Effector memory CD8-positive, alpha-beta T cell (primary cell): ENCODE results near the gene SHISA7.

Source experiments
- ATAC-seq: fragments of 150-1000 bp; cut with Tn5 transposase; replicated peaks from 2 replicates; pipeline ENCODE4 v1.10.0; 2021; ENCODE audit warnings: mild to moderate bottlenecking, moderate library complexity
- DNase-seq, 3 experiments: peaks; one replicate each; pipeline ENCODE4 v3.0.0; 2021
- H3K27ac Mint-ChIP-seq, 2 donors: one replicate each; pipeline ENCODE4 v1.8.0; 2022; ENCODE audit warnings: mild to moderate bottlenecking in 2 of 2, mixed read lengths in 2 of 2, moderate library complexity in 2 of 2
- H3K27me3 Mint-ChIP-seq, 2 donors: one replicate each; pipeline ENCODE4 v1.8.0; 2022; ENCODE audit warnings: mixed read lengths in 2 of 2
- H3K36me3 Mint-ChIP-seq: one replicate; pipeline ENCODE4 v1.8.0; 2022; ENCODE audit warnings: mild to moderate bottlenecking, moderate library complexity, mixed read lengths; ENCODE audit not compliant: insufficient read depth
- H3K4me1 Mint-ChIP-seq, 2 donors: one replicate each; pipeline ENCODE4 v1.8.0; 2022; ENCODE audit warnings: low read depth in 2 of 2, mixed read lengths in 2 of 2
- H3K4me3 Mint-ChIP-seq, 2 donors: one replicate each; pipeline ENCODE4 v1.8.0; 2022; ENCODE audit warnings: mild to moderate bottlenecking in 2 of 2, mixed read lengths in 2 of 2, moderate library complexity in 2 of 2
- H3K9me3 Mint-ChIP-seq, 2 donors: one replicate each; pipeline ENCODE4 v1.8.0; 2022; ENCODE audit warnings: mixed read lengths in 2 of 2

Gene SHISA7

DNA sequence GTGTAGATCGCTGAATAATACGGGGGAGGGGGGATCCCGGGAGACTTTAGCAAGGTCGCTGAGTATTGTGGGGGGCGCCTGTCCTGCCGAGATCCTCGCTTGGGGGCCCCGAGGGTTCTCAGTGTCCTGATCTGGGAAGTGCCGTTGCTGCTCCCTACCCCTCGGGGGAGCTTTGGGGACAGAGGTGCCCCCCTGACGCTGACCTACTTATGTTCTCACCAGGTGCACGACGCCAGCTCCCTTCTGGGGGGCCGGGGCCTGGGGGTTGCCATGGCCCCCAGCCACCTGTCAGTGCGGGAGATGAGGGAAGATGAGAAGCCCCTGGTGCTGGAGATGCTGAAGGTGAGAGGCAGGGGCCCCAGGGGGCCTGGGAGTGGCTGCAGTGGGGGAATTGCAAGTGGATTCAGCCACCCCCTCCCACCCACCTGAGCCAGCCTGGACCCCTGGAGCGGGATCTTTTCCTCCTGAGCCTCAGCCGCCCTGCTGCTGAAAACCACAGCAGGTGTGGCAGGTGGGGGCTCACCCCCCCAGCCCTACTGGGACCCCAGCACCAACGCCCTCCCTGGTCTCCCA is 42.4 kb upstream of the SHISA7 start:
- ATAC-seq, result peak; percentile 49

DNA sequence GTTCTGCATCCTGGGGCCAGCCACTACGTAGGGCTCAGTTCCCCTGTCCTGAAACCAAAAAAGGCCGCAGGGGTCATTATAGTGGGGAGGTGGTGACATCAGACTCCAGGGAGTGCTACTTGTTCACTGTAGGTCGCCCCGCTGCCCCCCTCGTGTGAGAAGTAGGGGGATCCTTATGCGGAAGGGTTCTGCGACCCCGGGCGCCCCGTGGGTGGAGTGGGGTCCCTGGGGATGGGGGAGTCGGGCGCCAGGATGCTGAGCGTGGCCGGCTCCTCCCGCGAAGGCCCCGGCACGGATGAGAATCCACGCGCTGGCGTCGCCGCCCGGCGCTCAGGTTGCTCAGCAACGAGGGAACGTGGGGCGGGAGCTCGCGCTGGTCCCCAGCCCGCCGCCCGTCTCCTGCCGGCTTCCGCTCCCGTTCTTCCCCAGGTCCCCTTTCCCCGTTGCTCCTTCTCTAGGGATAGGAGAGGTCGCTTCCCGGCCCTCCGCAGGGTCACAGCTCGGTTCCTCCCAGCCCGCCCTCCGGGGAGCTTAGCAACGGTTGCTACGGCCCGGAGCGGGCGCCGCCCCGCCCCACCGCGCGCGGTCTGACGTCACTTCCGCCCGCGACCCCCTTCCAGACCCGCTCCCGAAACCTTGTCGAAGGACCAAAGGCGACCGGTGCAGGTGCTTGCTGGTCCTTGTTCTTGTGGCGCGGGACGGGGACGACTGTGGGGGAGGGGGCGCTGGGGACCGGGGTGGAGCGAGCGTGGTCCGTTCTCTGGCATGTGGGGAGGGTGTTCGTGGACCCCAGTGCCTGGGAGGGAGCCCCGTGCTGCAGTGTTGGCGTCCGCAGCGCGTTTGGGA is 41.7 kb upstream of the SHISA7 start, which contains the start of gene NAT14:
TSS of gene NAT14 (plus strand) at position 596 of the 846 bp plus-strand sequence. CDS start 521 bp downstream, outside the sequence.
- Mint-ChIP-seq H3K4me1 (peaks cover 7 to 12% of the 10 kb centered on the region in 2 donors), H3K4me3 (peak within 1 kb of the TSS; percentile 57 to 76), H3K36me3 (peaks cover 44% of the 10 kb centered on the region), H3K9me3 (no peaks in the 10 kb centered on the region), H3K27ac (peak within 1 kb of the TSS; percentile 81), H3K27me3 (no peaks in the 10 kb centered on the region)
- DNase-seq, result peak; percentile 60 to 67 (median 62)
- ATAC-seq, result peak; percentile 78

More for the DNA sequence above, 42.4 kb upstream of the SHISA7 start:
- DNase-seq, result no peak
- no peaks in the 10 kb centered on the region for H3K9me3 Mint-ChIP-seq
- peak overlapping the region; percentile 81 for H3K27ac Mint-ChIP-seq
- H3K4me3 Mint-ChIP-seq, result peak overlapping the region; percentile 57 to 76
- H3K36me3 Mint-ChIP-seq, result peaks cover 39% of the 10 kb centered on the region
- peaks cover 5 to 10% of the 10 kb centered on the region in 2 donors for H3K4me1 Mint-ChIP-seq
- H3K27me3 Mint-ChIP-seq, result no peaks in the 10 kb centered on the region

DNA sequence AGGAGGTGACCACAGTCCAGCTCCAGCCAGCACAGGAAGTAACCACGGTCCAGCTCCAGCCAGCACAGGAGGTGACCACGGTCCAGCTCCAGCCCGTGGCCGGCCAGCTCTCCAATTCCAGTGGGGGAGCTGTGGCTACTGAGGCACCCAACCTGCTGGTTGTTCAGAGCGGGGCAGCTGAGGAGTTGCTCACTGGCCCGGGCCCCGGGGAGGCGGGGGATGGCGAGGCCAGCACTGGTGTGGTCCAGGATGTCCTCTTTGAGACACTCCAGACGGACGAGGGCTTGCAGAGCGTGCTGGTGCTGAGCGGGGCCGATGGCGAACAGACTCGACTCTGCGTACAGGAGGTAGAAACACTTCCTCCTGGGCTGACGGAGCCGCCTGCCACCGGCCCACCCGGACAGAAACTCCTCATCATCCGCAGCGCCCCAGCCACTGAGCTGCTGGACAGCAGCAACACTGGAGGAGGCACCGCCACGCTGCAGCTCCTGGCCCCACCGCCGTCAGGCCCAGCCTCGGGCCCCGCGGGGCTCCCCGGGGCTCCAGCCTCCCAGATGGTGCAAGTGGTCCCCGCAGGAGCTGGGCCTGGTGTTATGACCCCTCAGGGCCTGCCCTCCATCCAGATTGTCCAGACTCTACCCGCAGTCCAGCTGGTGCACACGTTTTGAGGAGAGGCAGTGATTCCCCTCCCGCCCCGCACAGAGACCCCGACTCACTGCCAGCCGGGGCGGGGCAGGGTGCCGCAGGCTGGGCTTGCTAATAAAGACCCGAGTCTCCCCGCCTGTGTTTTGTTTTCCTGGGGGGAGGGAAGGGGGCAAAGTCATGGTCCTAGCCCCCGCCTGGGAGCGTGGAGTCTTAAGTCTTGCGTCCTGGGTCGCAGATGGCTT is 40.8 kb upstream of the SHISA7 start:
- DNase-seq (no peak), ATAC-seq (no peak)
- Mint-ChIP-seq H3K4me1 (peaks cover 14 to 19% of the 10 kb centered on the region in 2 donors), H3K36me3 (peaks cover 50% of the 10 kb centered on the region), H3K9me3 (no peaks in the 10 kb centered on the region), H3K27me3 (no peaks in the 10 kb centered on the region), H3K27ac (peak overlapping the region in 1 of 2 donors; percentile 81), H3K4me3 (peak overlapping the region; percentile 57 to 76)

DNA sequence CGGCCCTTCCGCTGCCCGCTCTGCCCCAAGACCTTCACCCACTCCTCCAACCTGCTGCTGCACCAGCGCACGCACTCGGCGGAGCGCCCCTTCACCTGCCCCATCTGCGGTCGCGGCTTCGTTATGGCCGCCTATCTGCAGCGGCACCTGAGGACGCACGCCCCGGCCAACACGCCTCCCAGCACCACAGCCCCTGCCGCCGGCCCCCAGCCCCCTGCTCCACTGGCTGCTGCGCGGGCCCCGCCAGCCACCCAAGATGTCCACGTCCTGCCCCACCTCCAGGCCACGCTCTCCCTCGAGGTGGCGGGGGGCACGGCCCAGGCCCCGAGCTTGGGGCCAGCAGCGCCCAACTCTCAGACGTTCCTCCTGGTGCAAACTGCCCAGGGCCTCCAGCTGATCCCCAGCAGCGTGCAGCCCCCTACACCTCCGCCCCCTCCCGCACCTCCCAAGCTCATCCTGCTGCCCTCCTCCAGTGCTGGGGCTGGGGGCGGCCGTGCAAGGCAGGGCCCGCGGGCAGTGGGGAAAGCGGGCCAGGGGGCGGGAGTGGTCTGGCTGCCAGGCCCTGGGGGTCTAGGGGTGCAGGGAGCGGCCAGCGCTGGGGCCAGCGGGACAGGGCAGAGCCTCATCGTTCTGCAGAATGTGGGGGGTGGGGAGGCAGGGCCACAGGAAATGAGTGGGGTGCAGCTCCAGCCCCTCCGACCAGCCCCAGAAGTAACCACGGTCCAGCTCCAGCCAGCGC is 40.0 kb upstream of the SHISA7 start:
- peaks cover 56% of the 10 kb centered on the region for H3K36me3 Mint-ChIP-seq
- DNase-seq, result no peak
- H3K27ac Mint-ChIP-seq, result no peak overlapping the region
- peak overlapping the region in 1 of 2 donors; percentile 17 for H3K4me3 Mint-ChIP-seq
- no peaks in the 10 kb centered on the region for H3K9me3 Mint-ChIP-seq
- H3K4me1 Mint-ChIP-seq, result peaks cover 23 to 27% of the 10 kb centered on the region in 2 donors
- no peak for ATAC-seq
- no peaks in the 10 kb centered on the region for H3K27me3 Mint-ChIP-seq

DNA sequence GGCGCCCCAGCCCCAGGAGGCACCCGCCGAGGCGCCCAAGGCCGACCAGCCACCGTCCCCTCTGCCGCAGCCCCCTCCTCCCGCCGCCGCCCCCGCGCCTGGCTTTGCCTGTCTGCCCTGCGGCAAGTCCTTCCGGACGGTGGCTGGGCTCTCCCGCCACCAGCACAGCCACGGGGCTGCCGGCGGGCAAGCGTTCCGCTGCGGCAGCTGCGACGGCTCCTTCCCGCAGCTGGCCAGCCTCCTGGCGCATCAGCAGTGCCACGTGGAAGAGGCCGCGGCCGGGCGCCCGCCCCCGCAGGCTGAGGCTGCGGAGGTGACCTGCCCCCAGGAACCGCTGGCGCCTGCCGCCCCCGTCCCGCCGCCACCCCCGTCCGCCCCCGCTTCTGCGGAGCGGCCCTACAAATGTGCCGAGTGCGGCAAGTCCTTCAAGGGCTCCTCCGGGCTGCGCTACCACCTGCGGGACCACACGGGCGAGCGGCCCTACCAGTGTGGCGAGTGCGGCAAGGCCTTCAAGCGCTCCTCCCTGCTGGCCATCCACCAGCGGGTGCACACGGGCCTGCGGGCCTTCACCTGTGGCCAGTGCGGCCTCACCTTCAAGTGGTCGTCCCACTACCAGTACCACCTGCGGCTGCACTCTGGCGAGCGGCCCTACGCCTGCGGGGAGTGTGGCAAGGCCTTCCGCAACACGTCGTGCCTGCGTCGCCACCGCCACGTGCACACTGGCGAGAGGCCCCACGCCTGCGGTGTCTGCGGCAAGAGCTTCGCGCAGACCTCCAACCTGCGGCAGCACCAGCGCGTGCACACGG is 39.3 kb upstream of the SHISA7 start:
- Mint-ChIP-seq H3K4me3 (no peak overlapping the region), H3K27ac (no peak overlapping the region), H3K9me3 (no peaks in the 10 kb centered on the region), H3K4me1 (peaks cover 28 to 33% of the 10 kb centered on the region in 2 donors), H3K36me3 (peaks cover 55% of the 10 kb centered on the region), H3K27me3 (no peaks in the 10 kb centered on the region)
- ATAC-seq (no peak), DNase-seq (no peak)

DNA sequence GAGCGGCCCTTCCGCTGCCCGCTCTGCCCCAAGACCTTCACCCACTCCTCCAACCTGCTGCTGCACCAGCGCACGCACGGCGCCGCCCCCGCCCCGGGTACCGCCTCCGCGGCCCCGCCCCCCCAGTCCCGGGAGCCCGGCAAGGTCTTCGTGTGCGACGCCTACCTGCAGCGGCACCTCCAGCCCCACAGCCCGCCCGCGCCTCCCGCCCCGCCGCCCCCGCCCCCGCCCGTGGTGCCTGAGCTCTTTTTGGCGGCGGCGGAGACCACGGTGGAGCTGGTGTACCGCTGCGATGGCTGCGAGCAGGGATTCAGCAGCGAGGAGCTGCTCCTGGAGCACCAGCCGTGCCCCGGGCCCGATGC is 38.7 kb upstream of the SHISA7 start:
- no peak overlapping the region for H3K27ac Mint-ChIP-seq
- DNase-seq (no peak), ATAC-seq (no peak)
- no peak overlapping the region for H3K4me3 Mint-ChIP-seq
- no peaks in the 10 kb centered on the region for H3K9me3 Mint-ChIP-seq
- H3K27me3 Mint-ChIP-seq, result no peaks in the 10 kb centered on the region
- peaks cover 55% of the 10 kb centered on the region for H3K36me3 Mint-ChIP-seq
- H3K4me1 Mint-ChIP-seq, result peaks cover 28 to 36% of the 10 kb centered on the region in 2 donors

DNA sequence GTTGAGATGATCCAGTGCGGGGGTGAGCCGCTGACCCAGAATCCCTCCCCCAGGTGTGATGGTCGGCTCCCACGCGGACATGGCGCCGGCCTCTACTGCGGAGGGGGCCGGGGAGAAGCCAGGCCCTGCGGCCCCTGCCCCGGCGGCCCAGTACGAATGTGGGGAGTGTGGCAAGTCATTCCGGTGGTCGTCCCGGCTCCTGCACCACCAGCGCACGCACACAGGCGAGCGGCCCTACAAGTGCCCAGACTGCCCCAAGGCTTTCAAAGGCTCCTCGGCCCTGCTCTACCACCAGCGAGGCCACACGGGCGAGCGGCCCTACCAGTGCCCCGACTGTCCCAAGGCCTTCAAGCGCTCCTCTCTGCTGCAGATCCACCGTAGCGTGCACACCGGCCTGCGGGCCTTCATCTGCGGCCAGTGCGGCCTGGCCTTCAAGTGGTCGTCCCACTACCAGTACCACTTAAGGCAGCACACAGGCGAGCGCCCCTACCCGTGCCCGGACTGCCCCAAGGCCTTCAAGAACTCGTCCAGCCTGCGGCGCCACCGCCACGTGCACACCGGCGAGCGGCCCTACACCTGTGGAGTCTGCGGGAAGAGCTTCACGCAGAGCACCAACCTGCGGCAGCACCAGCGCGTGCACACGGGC is 38.2 kb upstream of the SHISA7 start:
- no peaks in the 10 kb centered on the region for H3K27me3 Mint-ChIP-seq
- no peaks in the 10 kb centered on the region for H3K9me3 Mint-ChIP-seq
- H3K4me3 Mint-ChIP-seq, result no peak overlapping the region
- H3K27ac Mint-ChIP-seq, result no peak overlapping the region
- H3K36me3 Mint-ChIP-seq, result peaks cover 58% of the 10 kb centered on the region
- no peak for DNase-seq
- no peak for ATAC-seq
- peaks cover 28 to 35% of the 10 kb centered on the region in 2 donors for H3K4me1 Mint-ChIP-seq

DNA sequence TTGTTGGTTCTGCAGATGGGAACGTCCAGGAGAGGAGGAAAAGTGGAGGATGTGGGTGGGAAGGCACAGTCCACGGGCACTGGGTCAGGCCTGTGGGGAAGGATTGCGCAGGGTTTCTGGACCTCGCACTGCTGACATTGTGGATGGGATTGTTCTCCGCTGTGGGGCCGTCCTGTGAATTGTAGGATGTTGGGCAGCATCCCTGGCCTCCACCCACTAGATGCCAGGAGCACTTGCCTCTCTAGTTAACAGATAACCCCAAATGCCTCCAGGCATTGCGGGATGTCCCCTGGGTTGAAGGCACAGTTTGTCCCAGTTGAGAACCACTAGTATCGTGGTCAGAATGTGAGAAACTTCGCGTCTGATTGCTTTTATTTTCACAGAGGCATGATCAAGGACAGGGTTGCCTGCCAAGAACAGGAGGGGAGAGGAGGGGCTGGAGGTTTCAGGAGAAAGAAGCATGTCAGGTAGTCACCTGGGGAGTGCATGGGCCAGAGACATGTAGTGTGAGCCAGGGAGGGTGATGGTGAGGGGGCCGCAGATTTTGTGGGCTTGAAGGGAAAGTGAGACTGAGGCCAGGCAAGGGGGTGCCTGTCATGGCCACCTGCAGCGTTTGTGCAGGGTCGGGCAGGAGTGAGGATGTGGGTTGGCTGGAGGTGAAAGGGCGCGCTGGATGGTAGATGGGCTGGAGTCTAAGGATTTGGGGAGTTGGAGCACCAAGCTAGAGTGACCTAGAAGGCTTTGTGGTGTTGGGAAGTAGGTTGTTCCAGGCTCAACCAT is 36.5 kb upstream of the SHISA7 start:
- Mint-ChIP-seq H3K4me3 (peak overlapping the region in 1 of 2 donors; percentile 32), H3K9me3 (no peaks in the 10 kb centered on the region), H3K4me1 (peaks cover 23 to 35% of the 10 kb centered on the region in 2 donors), H3K36me3 (peaks cover 53% of the 10 kb centered on the region), H3K27ac (peak overlapping the region in 1 of 2 donors; percentile 75), H3K27me3 (no peaks in the 10 kb centered on the region)
- DNase-seq (no peak), ATAC-seq (no peak)

DNA sequence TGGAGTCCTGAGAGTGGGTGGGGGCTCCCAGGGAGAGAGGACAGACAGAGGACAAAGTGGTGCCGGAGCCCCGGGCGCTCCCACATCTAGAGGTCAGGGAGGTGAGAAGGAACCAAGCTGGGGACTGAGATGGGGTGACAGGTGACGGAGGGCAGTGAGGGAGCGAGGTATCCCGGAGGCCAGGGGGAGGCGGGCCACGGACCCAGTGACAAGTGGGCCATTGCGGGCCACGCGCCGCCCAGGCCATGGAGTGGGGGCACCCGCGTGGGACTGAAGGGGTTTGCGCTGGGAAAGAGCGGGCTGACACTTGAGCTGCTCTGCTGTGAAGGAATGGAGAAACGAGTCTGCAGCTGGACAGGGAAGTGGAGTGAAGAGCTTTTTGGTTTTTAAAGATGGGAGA is 35.9 kb upstream of the SHISA7 start:
- H3K9me3 Mint-ChIP-seq, result no peaks in the 10 kb centered on the region
- no peak for ATAC-seq
- H3K4me3 Mint-ChIP-seq, result peak overlapping the region; percentile 32 to 88
- DNase-seq, result no peak
- H3K27me3 Mint-ChIP-seq, result no peaks in the 10 kb centered on the region
- H3K4me1 Mint-ChIP-seq, result peaks cover 23 to 33% of the 10 kb centered on the region in 2 donors
- H3K27ac Mint-ChIP-seq, result no peak overlapping the region
- H3K36me3 Mint-ChIP-seq, result peaks cover 47% of the 10 kb centered on the region

DNA sequence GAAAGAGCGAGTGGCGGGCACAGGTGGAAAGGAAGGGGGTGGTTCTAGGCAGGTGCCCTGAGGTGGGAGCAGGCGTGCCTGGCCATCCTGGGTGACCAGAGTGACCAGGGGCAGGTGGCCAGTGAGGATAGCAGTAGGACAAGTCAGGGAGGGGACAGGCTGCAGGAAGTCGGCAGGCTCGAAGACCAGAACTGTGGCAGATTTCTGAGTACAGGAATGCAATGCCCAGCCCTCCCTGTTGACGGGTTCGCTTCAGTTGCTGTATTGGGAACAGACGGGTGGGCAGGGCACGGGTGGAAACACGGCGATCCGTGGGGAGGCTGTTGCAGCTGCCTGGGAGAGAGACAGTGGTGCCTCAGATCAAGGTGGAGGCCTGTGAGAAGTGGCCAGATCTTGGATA is 35.3 kb upstream of the SHISA7 start:
- Mint-ChIP-seq H3K9me3 (no peaks in the 10 kb centered on the region), H3K36me3 (peaks cover 40% of the 10 kb centered on the region), H3K27ac (peak overlapping the region; percentile 24 to 72), H3K4me1 (peaks cover 23 to 33% of the 10 kb centered on the region in 2 donors), H3K27me3 (no peaks in the 10 kb centered on the region), H3K4me3 (peak overlapping the region; percentile 86 to 88)
- no peak for DNase-seq
- ATAC-seq, result no peak

DNA sequence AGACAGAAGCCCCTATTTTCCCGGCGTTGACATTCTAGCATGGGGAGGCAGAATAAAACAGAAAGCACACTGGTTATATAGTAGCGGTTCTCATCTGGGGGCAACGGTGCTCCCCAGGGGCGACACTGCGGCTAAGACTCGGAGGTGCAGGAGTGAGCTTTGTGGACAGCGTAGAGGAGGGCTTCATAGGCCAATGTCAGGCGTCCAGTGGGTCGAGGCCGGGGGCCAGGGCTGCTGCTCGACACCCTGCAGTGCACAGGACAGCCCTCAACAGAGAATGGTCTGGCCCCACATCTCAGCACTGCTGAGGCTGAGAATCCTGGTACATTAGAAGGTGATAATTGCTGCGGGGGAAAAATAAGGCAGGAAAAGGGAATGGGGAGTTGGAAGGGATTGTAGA is 34.8 kb upstream of the SHISA7 start:
- ATAC-seq (no peak), DNase-seq (no peak)
- Mint-ChIP-seq H3K27me3 (no peaks in the 10 kb centered on the region), H3K9me3 (no peaks in the 10 kb centered on the region), H3K27ac (peak overlapping the region; percentile 24 to 72), H3K4me1 (peaks cover 23 to 33% of the 10 kb centered on the region in 2 donors), H3K4me3 (peak overlapping the region; percentile 86 to 88), H3K36me3 (peaks cover 36% of the 10 kb centered on the region)
